Activated B cell treated with CpG ODN at 0.5 μM for 24 hours (primary cell): ENCODE measurements around the gene CEP41. TPM values are rescaled to one million over a fixed set of nuclear protein-coding genes. Genes with fewer than 3 reads are reported as not detected.

Experiments
- ATAC-seq: fragments of 200-7000 bp; cut with Tn5 transposase; one replicate; pipeline ENCODE4 v1.10.0; 2021; ENCODE audit warnings: low read depth, mild to moderate bottlenecking, moderate library complexity
- CTCF ChIA-PET: fragments of 350-600 bp; sonication (Branson Sonifier 250); formaldehyde crosslinking; loops from one replicate; lab custom pipeline; 2021; ENCODE audit warnings: antibody characterized with exemption; lab: Charles Lee
- POLR2A ChIA-PET: fragments of 350-600 bp; sonication (Branson Sonifier 250); formaldehyde crosslinking; loops from one replicate; lab custom pipeline; 2021; ENCODE audit warnings: antibody characterized with exemption; lab: Charles Lee
- DNase-seq: peaks from one replicate; pipeline ENCODE4 v3.0.0; 2022
- H3K27ac Mint-ChIP-seq: one replicate; pipeline ENCODE4 v1.8.0; 2020; ENCODE audit warnings: mixed read lengths
- H3K27me3 Mint-ChIP-seq: one replicate; pipeline ENCODE4 v1.8.0; 2021; ENCODE audit warnings: mixed read lengths
- H3K36me3 Mint-ChIP-seq: one replicate; pipeline ENCODE4 v1.8.0; 2021; ENCODE audit warnings: low read depth, mixed read lengths
- H3K4me1 Mint-ChIP-seq: one replicate; pipeline ENCODE4 v1.8.0; 2021; ENCODE audit warnings: mixed read lengths
- H3K4me3 Mint-ChIP-seq: one replicate; pipeline ENCODE4 v1.8.0; 2020; ENCODE audit warnings: mild to moderate bottlenecking, mixed read lengths
- H3K9me3 Mint-ChIP-seq: one replicate; pipeline ENCODE4 v1.8.0; 2020; ENCODE audit warnings: mixed read lengths
- intact Hi-C: fragments of 100-400 bp; cut with micrococcal nuclease; formaldehyde crosslinking; loops from one replicate; pipeline ENCODE4 v1.15.1; 2024
- total RNA-seq: library from RNA; stranded (reverse); gene quantifications from 2 replicates; pipeline ENCODE4 v1.2.3, GENCODE V29; 2022
- TF ChIP-seq, protein P1 (sequence below): fragments of 200-600 bp; IDR thresholded peaks from one replicate; pipeline ENCODE4 v1.8.0; 2022; ENCODE audit warnings: antibody characterized with exemption, mild to moderate bottlenecking

Gene CEP41
- total RNA-seq, 1 donor from 2014 or later: 5.1 TPM

DNA sequence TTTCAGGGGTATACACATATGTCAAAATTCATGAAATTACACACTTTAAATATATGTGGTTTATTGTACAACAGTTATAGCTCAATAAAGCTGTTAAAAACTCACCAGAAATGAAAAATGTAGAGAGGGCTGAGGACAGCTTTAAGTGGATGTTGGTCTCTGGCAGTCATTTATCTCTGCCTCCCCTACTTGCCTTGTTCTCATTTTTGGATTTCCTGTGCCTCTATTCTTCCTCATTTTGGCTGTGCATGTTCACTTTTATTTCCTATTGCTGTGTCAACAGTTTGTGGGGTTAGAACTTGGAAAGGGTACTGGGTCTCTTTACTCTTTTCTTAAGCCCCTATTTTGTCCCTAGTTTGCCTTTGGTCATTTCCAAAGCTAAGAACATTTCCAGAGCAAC lies 32.5 kb upstream of the CEP41 start:
- ChIA-PET CTCF (interaction anchor here (0.7 kb wide), 1 partner anchor 11 kb away, joined by 3 read pairs; no protein-coding TSS in a partner anchor), POLR2A (no interaction called here)
- no peak for ATAC-seq

DNA sequence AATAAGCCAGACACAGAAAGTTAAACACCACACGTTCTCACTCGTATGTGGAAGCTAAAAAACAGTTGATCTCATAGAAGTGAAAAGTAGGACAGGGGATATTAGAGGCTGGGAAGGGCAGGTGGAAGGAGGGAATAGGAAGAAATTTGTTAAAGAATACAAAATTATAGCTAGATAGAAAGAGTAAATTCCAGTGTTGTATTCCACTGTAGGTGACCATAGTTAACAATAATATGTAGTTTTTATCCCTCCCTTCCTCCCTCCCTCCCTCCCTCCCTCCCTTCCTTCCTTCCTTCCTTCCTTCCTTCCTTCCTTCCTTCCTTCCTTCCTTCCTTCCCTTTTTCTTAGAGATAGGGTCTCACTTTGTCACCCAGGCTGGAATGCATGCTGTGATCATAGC lies 31.2 kb upstream of the CEP41 start:
- ChIA-PET POLR2A (no interaction called here), CTCF (no interaction called here)
- TF ChIP-seq, protein P1, sequence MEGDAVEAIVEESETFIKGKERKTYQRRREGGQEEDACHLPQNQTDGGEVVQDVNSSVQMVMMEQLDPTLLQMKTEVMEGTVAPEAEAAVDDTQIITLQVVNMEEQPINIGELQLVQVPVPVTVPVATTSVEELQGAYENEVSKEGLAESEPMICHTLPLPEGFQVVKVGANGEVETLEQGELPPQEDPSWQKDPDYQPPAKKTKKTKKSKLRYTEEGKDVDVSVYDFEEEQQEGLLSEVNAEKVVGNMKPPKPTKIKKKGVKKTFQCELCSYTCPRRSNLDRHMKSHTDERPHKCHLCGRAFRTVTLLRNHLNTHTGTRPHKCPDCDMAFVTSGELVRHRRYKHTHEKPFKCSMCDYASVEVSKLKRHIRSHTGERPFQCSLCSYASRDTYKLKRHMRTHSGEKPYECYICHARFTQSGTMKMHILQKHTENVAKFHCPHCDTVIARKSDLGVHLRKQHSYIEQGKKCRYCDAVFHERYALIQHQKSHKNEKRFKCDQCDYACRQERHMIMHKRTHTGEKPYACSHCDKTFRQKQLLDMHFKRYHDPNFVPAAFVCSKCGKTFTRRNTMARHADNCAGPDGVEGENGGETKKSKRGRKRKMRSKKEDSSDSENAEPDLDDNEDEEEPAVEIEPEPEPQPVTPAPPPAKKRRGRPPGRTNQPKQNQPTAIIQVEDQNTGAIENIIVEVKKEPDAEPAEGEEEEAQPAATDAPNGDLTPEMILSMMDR: no peak

More for the DNA sequence above, 32.5 kb upstream of the CEP41 start:
- peaks cover 2% of the 10 kb centered on the region for H3K9me3 Mint-ChIP-seq
- TF ChIP-seq, protein P1: no peak
- H3K4me3 Mint-ChIP-seq: no peak overlapping the region
- peaks cover 12% of the 10 kb centered on the region for H3K4me1 Mint-ChIP-seq
- no peak overlapping the region for H3K27ac Mint-ChIP-seq
- peaks cover 7% of the 10 kb centered on the region for H3K27me3 Mint-ChIP-seq
- no peak for DNase-seq
- H3K36me3 Mint-ChIP-seq: no peaks in the 10 kb centered on the region
- intact Hi-C loops: no loop called here

DNA sequence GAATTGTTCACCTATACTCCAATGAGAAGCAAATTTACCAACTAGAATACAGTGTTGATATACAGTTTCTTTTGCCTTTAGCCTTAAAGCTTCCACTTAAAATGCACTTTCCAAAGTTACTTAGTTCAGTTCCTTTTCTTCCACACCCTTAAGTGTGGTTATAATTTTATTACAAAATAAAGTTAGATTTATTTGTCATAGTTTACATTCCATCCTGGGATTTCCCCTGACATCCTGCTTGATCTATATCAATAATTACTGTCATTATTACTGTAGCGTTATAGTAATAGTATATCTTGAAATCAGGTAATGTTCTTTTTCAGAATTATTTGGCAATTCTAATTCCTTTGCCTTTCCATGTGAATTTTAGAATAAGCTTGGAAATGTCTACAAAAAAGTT lies 27.8 kb upstream of the CEP41 start:
- TF ChIP-seq, protein P1: no peak
- peaks cover 7% of the 10 kb centered on the region for H3K9me3 Mint-ChIP-seq
- no peak overlapping the region for H3K4me3 Mint-ChIP-seq
- no peak for DNase-seq
- ATAC-seq: no peak
- H3K4me1 Mint-ChIP-seq: peaks cover 9% of the 10 kb centered on the region
- intact Hi-C loops: no loop called here
- no peak overlapping the region for H3K27ac Mint-ChIP-seq
- POLR2A ChIA-PET: no interaction called here
- H3K27me3 Mint-ChIP-seq: peaks cover 12% of the 10 kb centered on the region
- no peaks in the 10 kb centered on the region for H3K36me3 Mint-ChIP-seq
- CTCF ChIA-PET: no interaction called here

More for the DNA sequence above, 31.2 kb upstream of the CEP41 start:
- DNase-seq (no peak), ATAC-seq (no peak)
- no peaks in the 10 kb centered on the region for H3K36me3 Mint-ChIP-seq
- H3K9me3 Mint-ChIP-seq: no peaks in the 10 kb centered on the region
- H3K27me3 Mint-ChIP-seq: peaks cover 9% of the 10 kb centered on the region
- intact Hi-C loops: no loop called here
- peaks cover 12% of the 10 kb centered on the region for H3K4me1 Mint-ChIP-seq
- no peak overlapping the region for H3K27ac Mint-ChIP-seq
- no peak overlapping the region for H3K4me3 Mint-ChIP-seq

DNA sequence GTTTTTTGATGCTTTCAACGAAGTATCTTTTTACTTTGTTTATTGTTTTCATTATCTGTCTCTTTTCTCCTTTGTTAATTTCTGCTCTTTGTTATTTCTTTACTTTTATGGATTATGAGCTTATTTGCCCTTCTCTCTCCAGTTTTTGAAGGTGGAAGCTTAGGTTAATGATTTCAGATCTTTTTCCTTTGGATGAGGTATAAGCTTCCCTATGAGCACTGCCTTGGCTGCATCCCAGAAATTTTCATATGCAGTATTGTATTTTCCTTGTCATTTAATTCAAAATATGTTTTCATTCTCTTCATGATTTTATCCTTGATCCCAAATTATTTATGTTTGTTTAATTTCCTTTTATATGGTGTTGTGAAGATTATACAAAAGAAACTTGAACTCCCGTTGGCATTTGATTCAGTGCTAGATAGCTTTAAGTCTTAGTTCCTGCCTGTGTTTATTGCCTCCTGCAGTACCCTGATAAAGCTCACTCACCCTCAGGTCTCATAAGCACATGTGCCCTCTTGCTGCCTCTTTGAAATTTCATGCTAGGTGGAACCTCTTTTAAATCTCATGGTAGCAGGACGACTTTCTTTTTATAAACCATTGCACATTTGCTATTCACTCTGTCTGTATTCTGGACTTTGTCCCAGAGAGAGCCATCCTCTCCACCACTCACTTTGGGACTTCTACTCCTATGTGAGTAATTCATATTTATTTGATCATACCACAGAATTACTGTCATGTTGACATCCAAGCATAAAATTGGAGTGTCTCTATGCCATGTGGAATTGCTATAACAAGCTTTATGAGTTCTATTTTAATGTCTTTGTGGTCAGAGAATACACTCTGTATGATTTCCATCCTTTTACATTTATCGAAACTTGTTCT lies 23.0 kb upstream of the CEP41 start:
- H3K9me3 Mint-ChIP-seq: peaks cover 10% of the 10 kb centered on the region
- CTCF ChIA-PET: no interaction called here
- ATAC-seq (no peak), DNase-seq (no peak)
- H3K36me3 Mint-ChIP-seq: no peaks in the 10 kb centered on the region
- no peaks in the 10 kb centered on the region for H3K4me1 Mint-ChIP-seq
- no peak overlapping the region for H3K27ac Mint-ChIP-seq
- TF ChIP-seq, protein P1: no peak
- POLR2A ChIA-PET: no interaction called here
- H3K4me3 Mint-ChIP-seq: no peak overlapping the region
- intact Hi-C loops: no loop called here
- H3K27me3 Mint-ChIP-seq: peaks cover 5% of the 10 kb centered on the region

DNA sequence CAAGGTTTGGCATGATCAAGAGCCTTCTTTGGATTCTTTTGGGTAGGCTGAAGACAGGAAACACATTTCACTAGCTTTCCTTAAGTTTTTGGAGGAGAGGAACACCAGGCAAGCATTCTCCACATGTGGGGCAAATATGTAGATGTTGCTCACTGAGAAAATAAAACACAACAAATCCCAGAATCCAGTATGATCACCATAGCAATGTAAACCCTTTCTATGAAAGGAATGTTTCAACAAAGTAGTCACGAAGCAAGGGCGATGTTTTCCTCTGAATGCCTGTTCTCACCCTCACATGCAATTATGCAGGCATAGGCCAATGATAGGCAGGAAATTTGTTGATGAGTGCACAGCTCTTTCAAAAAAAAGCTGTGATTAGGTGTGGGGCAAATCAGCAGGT lies 20.5 kb upstream of the CEP41 start:
- ChIA-PET POLR2A (no interaction called here), CTCF (no interaction called here)
- Mint-ChIP-seq H3K36me3 (no peaks in the 10 kb centered on the region), H3K4me3 (no peak overlapping the region), H3K9me3 (peaks cover 10% of the 10 kb centered on the region), H3K27ac (no peak overlapping the region), H3K4me1 (peaks cover 3% of the 10 kb centered on the region), H3K27me3 (peaks cover 2% of the 10 kb centered on the region)
- DNase-seq: no peak
- TF ChIP-seq, protein P1: no peak
- ATAC-seq: no peak
- intact Hi-C loops: no loop called here
